WTC11 (cell line): ENCODE measurements around the gene TTC33. TPM values are rescaled to one million over a fixed set of nuclear protein-coding genes. Genes with fewer than 3 reads are reported as not detected.

Source experiments
- ATF3 ChIP-seq: sonication (generic); formaldehyde crosslinking; conservative IDR thresholded peaks from 2 replicates; pipeline ENCODE4 v1.8.1; 2022; ENCODE audit warnings: mild to moderate bottlenecking, missing genetic modification reagents
- CREB1 ChIP-seq: sonication (generic); formaldehyde crosslinking; IDR thresholded peaks from 2 replicates; pipeline ENCODE4 v1.8.0; 2023; ENCODE audit warnings: mild to moderate bottlenecking, missing genetic modification reagents
- CREM ChIP-seq: sonication (generic); formaldehyde crosslinking; IDR thresholded peaks from 2 replicates; pipeline ENCODE4 v1.8.1; 2022; ENCODE audit warnings: mild to moderate bottlenecking, missing genetic modification reagents, moderate library complexity
- E2F4 ChIP-seq: sonication (generic); formaldehyde crosslinking; IDR thresholded peaks from 2 replicates; pipeline ENCODE4 v1.8.1; 2022; ENCODE audit warnings: low read depth, mild to moderate bottlenecking, moderate library complexity, missing genetic modification reagents, borderline replicate concordance
- E2F5 ChIP-seq: sonication (generic); formaldehyde crosslinking; IDR thresholded peaks from 2 replicates; pipeline ENCODE4 v1.8.1; 2022; ENCODE audit warnings: mild to moderate bottlenecking, moderate library complexity, missing genetic modification reagents
- ETV6 ChIP-seq: sonication (generic); formaldehyde crosslinking; IDR thresholded peaks from 2 replicates; pipeline ENCODE4 v1.8.1; 2022; ENCODE audit warnings: mild to moderate bottlenecking, missing genetic modification reagents
- GRHL2 ChIP-seq: fragments of 250-450 bp; sonication (Bioruptor Pico); IDR thresholded peaks from 2 replicates; pipeline ENCODE4 v1.8.0; 2022; ENCODE audit warnings: mild to moderate bottlenecking, moderate library complexity; ENCODE audit not compliant: insufficient replicate concordance, severe bottlenecking
- IRF2 ChIP-seq: sonication (generic); formaldehyde crosslinking; IDR thresholded peaks from 2 replicates; pipeline ENCODE4 v1.8.0; 2022; ENCODE audit warnings: low read depth, missing genetic modification reagents, borderline replicate concordance
- JAZF1 ChIP-seq: fragments of 250-450 bp; sonication (Bioruptor Pico); IDR thresholded peaks from 2 replicates; pipeline ENCODE4 v1.9.0; 2021; ENCODE audit warnings: moderate library complexity, mild to moderate bottlenecking, inconsistent platforms
- JUN ChIP-seq: sonication (generic); formaldehyde crosslinking; IDR thresholded peaks from 2 replicates; pipeline ENCODE4 v1.8.0; 2023; ENCODE audit warnings: mild to moderate bottlenecking, missing genetic modification reagents
- NFATC4 ChIP-seq: fragments of 250-450 bp; sonication (Bioruptor Pico); IDR thresholded peaks from 2 replicates; pipeline ENCODE4 v1.9.0; 2021; ENCODE audit warnings: mild to moderate bottlenecking
- NR2C2 ChIP-seq: sonication (generic); formaldehyde crosslinking; IDR thresholded peaks from 2 replicates; pipeline ENCODE4 v1.8.0; 2022; ENCODE audit warnings: mild to moderate bottlenecking, missing genetic modification reagents
- NR3C1 ChIP-seq: sonication (generic); formaldehyde crosslinking; conservative IDR thresholded peaks from 2 replicates; pipeline ENCODE4 v1.8.1; 2023; ENCODE audit warnings: low read depth, mild to moderate bottlenecking, missing genetic modification reagents
- OVOL2 ChIP-seq: fragments of 250-450 bp; sonication (Bioruptor Pico); IDR thresholded peaks from 2 replicates; pipeline ENCODE4 v1.9.0; 2021; ENCODE audit warnings: mild to moderate bottlenecking, borderline replicate concordance
- PRRX2 ChIP-seq: fragments of 250-450 bp; sonication (Bioruptor Pico); IDR thresholded peaks from 2 replicates; pipeline ENCODE4 v1.8.0; 2021; ENCODE audit warnings: mild to moderate bottlenecking
- SMAD3 ChIP-seq: sonication (generic); formaldehyde crosslinking; IDR thresholded peaks from 2 replicates; pipeline ENCODE4 v1.8.0; 2022; ENCODE audit warnings: missing genetic modification reagents, mild to moderate bottlenecking, borderline replicate concordance
- SOX15 ChIP-seq: fragments of 250-450 bp; sonication (Bioruptor Pico); IDR thresholded peaks from 2 replicates; pipeline ENCODE4 v1.9.0; 2021; ENCODE audit warnings: mild to moderate bottlenecking
- USF2 ChIP-seq: sonication (generic); formaldehyde crosslinking; IDR thresholded peaks from 2 replicates; pipeline ENCODE4 v1.8.1; 2023; ENCODE audit warnings: mild to moderate bottlenecking, missing genetic modification reagents, moderate library complexity
- ZBTB43 ChIP-seq: sonication (generic); formaldehyde crosslinking; IDR thresholded peaks from 2 replicates; pipeline ENCODE4 v1.8.1; 2023; ENCODE audit warnings: mild to moderate bottlenecking, missing genetic modification reagents
- ZNF121 ChIP-seq: sonication (generic); formaldehyde crosslinking; IDR thresholded peaks from 2 replicates; pipeline ENCODE4 v1.8.0; 2023; ENCODE audit warnings: missing genetic modification reagents
- ZNF423 ChIP-seq: fragments of 250-450 bp; sonication (Bioruptor Pico); IDR thresholded peaks from 2 replicates; pipeline ENCODE4 v2.1.2; 2022; ENCODE audit warnings: mild to moderate bottlenecking, moderate library complexity
- ZNF671 ChIP-seq: fragments of 250-450 bp; sonication (Bioruptor Pico); IDR thresholded peaks from 2 replicates; pipeline ENCODE4 v1.8.0; 2021; ENCODE audit warnings: mild to moderate bottlenecking
- total RNA-seq: library from RNA; stranded (reverse); gene quantifications from 3 replicates; pipeline ENCODE4 v1.2.3, GENCODE V29; 2021
- TF ChIP-seq, protein P1 (sequence below): sonication (generic); formaldehyde crosslinking; IDR thresholded peaks from 2 replicates; pipeline ENCODE4 v1.8.0; 2023; ENCODE audit warnings: missing genetic modification reagents
- TF ChIP-seq, protein P2 (sequence below): sonication (generic); formaldehyde crosslinking; IDR thresholded peaks from 2 replicates; pipeline ENCODE4 v1.8.1; 2022; ENCODE audit warnings: mild to moderate bottlenecking, missing genetic modification reagents, moderate library complexity, borderline replicate concordance
- TF ChIP-seq, protein P3 (sequence below): sonication (generic); formaldehyde crosslinking; conservative IDR thresholded peaks from 2 replicates; pipeline ENCODE4 v1.8.1; 2023; ENCODE audit warnings: mild to moderate bottlenecking, low read depth, missing genetic modification reagents, moderate library complexity
- TF ChIP-seq, protein P4 (sequence below): sonication (generic); formaldehyde crosslinking; IDR thresholded peaks from 2 replicates; pipeline ENCODE4 v1.8.0; 2023; ENCODE audit warnings: mild to moderate bottlenecking, missing genetic modification reagents

Gene TTC33
- total RNA-seq, 1 experiment from 2014 or later: 9.2 TPM

DNA sequence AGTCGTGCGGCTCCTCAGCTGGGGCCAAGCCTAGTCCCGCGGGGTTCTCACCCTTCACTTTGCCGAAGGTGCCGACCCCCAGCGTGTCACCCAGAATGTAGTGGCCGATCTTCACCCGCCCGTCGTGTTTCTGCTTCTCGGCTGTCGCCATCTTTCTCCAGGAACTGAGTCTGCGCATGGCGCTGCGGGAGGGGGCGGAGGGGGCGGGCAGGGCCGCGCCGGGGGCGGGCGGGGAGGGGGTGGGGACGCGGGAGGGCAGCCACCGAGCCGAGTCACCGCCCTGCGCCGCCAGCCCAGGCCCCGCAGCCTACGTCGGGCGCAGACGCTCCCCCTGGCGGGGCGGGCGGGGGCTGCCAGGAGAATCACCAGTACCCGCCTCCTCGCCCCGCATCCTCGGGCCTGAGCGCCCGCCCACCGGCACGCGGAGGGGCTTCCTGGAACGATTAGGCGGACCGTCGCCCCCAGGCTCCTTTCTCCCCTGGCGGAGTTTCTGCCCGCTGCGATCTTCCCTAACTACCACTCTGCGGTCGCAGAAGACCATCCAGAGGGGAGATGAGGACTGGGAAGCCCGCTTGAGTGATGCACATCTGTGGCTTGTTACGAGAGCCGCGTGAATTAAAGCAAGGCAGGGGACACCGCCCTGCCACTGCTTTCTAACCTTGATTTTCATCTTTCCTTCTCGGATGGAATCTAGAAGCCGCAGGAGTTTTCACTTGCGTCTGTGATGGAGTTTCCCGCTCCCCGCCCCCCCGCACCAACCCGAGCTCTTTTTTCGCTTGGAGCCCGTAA, 42.4 kb upstream of the TTC33 start, which contains the start of gene PRKAA1 (continued):
- TF ChIP-seq ZBTB43 (CRISPR knock-in tag): no peak
- TF ChIP-seq ZNF423: no peak
- TF ChIP-seq, protein P1, sequence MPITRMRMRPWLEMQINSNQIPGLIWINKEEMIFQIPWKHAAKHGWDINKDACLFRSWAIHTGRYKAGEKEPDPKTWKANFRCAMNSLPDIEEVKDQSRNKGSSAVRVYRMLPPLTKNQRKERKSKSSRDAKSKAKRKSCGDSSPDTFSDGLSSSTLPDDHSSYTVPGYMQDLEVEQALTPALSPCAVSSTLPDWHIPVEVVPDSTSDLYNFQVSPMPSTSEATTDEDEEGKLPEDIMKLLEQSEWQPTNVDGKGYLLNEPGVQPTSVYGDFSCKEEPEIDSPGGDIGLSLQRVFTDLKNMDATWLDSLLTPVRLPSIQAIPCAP (CRISPR knock-in tag): no peak
- TF ChIP-seq PRRX2: 0 out of 2 replicates have a peak, but pooled peaks have one; percentile 27
- no peak for TF ChIP-seq JAZF1 (CRISPR knock-in tag)
- TF ChIP-seq, protein P2, sequence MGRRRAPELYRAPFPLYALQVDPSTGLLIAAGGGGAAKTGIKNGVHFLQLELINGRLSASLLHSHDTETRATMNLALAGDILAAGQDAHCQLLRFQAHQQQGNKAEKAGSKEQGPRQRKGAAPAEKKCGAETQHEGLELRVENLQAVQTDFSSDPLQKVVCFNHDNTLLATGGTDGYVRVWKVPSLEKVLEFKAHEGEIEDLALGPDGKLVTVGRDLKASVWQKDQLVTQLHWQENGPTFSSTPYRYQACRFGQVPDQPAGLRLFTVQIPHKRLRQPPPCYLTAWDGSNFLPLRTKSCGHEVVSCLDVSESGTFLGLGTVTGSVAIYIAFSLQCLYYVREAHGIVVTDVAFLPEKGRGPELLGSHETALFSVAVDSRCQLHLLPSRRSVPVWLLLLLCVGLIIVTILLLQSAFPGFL: no peak
- no peak for TF ChIP-seq E2F4 (CRISPR knock-in tag)
- TF ChIP-seq ZNF121 (CRISPR knock-in tag): no peak
- TF ChIP-seq JUN (CRISPR knock-in tag): no peak
- no peak for TF ChIP-seq NR2C2
- no peak for TF ChIP-seq E2F5 (CRISPR knock-in tag)
- no peak for TF ChIP-seq NFATC4 (CRISPR knock-in tag)
- TF ChIP-seq, protein P3, sequence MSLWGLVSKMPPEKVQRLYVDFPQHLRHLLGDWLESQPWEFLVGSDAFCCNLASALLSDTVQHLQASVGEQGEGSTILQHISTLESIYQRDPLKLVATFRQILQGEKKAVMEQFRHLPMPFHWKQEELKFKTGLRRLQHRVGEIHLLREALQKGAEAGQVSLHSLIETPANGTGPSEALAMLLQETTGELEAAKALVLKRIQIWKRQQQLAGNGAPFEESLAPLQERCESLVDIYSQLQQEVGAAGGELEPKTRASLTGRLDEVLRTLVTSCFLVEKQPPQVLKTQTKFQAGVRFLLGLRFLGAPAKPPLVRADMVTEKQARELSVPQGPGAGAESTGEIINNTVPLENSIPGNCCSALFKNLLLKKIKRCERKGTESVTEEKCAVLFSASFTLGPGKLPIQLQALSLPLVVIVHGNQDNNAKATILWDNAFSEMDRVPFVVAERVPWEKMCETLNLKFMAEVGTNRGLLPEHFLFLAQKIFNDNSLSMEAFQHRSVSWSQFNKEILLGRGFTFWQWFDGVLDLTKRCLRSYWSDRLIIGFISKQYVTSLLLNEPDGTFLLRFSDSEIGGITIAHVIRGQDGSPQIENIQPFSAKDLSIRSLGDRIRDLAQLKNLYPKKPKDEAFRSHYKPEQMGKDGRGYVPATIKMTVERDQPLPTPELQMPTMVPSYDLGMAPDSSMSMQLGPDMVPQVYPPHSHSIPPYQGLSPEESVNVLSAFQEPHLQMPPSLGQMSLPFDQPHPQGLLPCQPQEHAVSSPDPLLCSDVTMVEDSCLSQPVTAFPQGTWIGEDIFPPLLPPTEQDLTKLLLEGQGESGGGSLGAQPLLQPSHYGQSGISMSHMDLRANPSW (CRISPR knock-in tag): no peak
- TF ChIP-seq ETV6 (CRISPR knock-in tag): peak; percentile 32; the same call in 1 of the 2 replicates
- no peak for TF ChIP-seq NR3C1
- no peak for TF ChIP-seq IRF2 (CRISPR knock-in tag)
- no peak; the same call in 1 of the 2 replicates for TF ChIP-seq CREM (CRISPR knock-in tag)
- no peak for TF ChIP-seq SOX15 (CRISPR knock-in tag)
- no peak for TF ChIP-seq SMAD3 (CRISPR knock-in tag)
- no peak for TF ChIP-seq CREB1 (CRISPR knock-in tag)
- no peak for TF ChIP-seq OVOL2 (CRISPR knock-in tag)
- TF ChIP-seq, protein P4, sequence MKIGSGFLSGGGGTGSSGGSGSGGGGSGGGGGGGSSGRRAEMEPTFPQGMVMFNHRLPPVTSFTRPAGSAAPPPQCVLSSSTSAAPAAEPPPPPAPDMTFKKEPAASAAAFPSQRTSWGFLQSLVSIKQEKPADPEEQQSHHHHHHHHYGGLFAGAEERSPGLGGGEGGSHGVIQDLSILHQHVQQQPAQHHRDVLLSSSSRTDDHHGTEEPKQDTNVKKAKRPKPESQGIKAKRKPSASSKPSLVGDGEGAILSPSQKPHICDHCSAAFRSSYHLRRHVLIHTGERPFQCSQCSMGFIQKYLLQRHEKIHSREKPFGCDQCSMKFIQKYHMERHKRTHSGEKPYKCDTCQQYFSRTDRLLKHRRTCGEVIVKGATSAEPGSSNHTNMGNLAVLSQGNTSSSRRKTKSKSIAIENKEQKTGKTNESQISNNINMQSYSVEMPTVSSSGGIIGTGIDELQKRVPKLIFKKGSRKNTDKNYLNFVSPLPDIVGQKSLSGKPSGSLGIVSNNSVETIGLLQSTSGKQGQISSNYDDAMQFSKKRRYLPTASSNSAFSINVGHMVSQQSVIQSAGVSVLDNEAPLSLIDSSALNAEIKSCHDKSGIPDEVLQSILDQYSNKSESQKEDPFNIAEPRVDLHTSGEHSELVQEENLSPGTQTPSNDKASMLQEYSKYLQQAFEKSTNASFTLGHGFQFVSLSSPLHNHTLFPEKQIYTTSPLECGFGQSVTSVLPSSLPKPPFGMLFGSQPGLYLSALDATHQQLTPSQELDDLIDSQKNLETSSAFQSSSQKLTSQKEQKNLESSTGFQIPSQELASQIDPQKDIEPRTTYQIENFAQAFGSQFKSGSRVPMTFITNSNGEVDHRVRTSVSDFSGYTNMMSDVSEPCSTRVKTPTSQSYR (CRISPR knock-in tag): no peak
- no peak for TF ChIP-seq ATF3
- no peak for TF ChIP-seq GRHL2
- TF ChIP-seq USF2 (CRISPR knock-in tag): no peak
- no peak for TF ChIP-seq ZNF671 (CRISPR knock-in tag)
